ENCODE measurements around the gene CYP4V2. TPM values are rescaled to one million over a fixed set of nuclear protein-coding genes. Genes with fewer than 3 reads are reported as not detected.

The CYP4V2 gene
- total and polyA plus RNA-seq, 8 donors: 25.6 to 39.7 (median 34.1) TPM

- intact Hi-C loops (cut with DNase I): no loop called here
- 56 to 59% methylated on average over 2 of the region's 2 CpGs for WGBS, 2 donors
- Histone ChIP-seq H3K27me3 (no peaks in the 10 kb centered on the region), H3K9me3 (no peaks in the 10 kb centered on the region), H3K36me3 (no peaks in the 10 kb centered on the region), H3K4me3 (peak overlapping the region in 2 of 4 donors; percentile 6 to 28), H3K4me1 (peaks cover 4 to 11% (median 7%) of the 10 kb centered on the region in 3 donors), H3K27ac (peak overlapping the region in 3 of 4 donors; percentile 13 to 46 (median 24))
- peak in 3 of 4 donors; percentile 56 to 61 (median 58) for ATAC-seq
- FAIRE-seq: no peak
- no peak for DNase-seq
- TF ChIP-seq CTCF (IDR thresholded peaks at IDR 0.05): no peak
These were observed 37.1 kb downstream of the CYP4V2 start for GRCh38 chr4:186228514-186228894.

- no peaks in the 10 kb centered on the region for H3K9me3 ChIP-seq
- H3K4me3 ChIP-seq: no peak overlapping the region
- no peaks in the 10 kb centered on the region for H3K27me3 ChIP-seq
- no peak overlapping the region for H3K27ac ChIP-seq
- DNase-seq (no peak), ATAC-seq (no peak), FAIRE-seq (no peak)
- intact Hi-C loops (cut with DNase I): no loop called here
- no peaks in the 10 kb centered on the region for H3K4me1 ChIP-seq
- TF ChIP-seq CTCF (IDR thresholded peaks at IDR 0.05): no peak
- WGBS, 2 donors: 25 to 31% methylated on average over 2 of the region's 2 CpGs
- no peaks in the 10 kb centered on the region for H3K36me3 ChIP-seq
These were observed 43.0 kb downstream of the CYP4V2 start for GRCh38 chr4:186234367-186234766.

- 67 to 72% methylated on average over 4 of the region's 4 CpGs for WGBS, 2 donors
- Histone ChIP-seq H3K4me1 (no peaks in the 10 kb centered on the region), H3K9me3 (no peaks in the 10 kb centered on the region), H3K36me3 (no peaks in the 10 kb centered on the region), H3K27me3 (no peaks in the 10 kb centered on the region), H3K4me3 (no peak overlapping the region), H3K27ac (no peak overlapping the region)
- DNase-seq: no peak
- no peak for FAIRE-seq
- no peak for ATAC-seq
- intact Hi-C loops (cut with DNase I): no loop called here
- TF ChIP-seq CTCF (IDR thresholded peaks at IDR 0.05): no peak
These were observed 44.8 kb downstream of the CYP4V2 start for GRCh38 chr4:186236126-186236525.

DNA sequence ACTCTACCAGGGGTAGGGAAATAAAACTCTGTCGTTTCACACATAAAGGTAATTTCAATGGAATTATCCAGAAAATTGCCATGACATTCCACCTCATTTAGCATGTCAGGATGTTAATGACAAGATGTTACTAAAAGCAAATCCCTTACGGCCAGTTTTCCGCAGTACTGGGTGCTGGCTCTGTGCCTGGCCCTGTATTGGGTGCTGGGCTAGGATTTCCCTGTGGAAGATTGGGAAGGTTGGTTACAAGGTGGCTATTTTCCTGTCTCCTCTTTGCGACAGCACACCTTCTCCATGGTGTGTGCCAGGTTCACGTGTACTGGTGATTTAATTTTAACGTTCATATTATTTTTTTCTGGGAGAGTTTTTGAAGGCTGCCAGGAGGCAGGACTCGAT lies 49.1 kb downstream of the CYP4V2 start:
- peak in 2 of 4 donors; percentile 21 to 51 for ATAC-seq
- no peaks in the 10 kb centered on the region for H3K9me3 ChIP-seq
- intact Hi-C loops (cut with DNase I): no loop called here
- H3K4me1 ChIP-seq: no peaks in the 10 kb centered on the region
- DNase-seq: no peak
- no peaks in the 10 kb centered on the region for H3K27me3 ChIP-seq
- H3K4me3 ChIP-seq: no peak overlapping the region
- no peak for FAIRE-seq
- no peaks in the 10 kb centered on the region for H3K36me3 ChIP-seq
- WGBS, 2 donors: 80 to 81% methylated on average over 7 of the region's 7 CpGs
- H3K27ac ChIP-seq: no peak overlapping the region
- TF ChIP-seq CTCF (IDR thresholded peaks at IDR 0.05): no peak

DNA sequence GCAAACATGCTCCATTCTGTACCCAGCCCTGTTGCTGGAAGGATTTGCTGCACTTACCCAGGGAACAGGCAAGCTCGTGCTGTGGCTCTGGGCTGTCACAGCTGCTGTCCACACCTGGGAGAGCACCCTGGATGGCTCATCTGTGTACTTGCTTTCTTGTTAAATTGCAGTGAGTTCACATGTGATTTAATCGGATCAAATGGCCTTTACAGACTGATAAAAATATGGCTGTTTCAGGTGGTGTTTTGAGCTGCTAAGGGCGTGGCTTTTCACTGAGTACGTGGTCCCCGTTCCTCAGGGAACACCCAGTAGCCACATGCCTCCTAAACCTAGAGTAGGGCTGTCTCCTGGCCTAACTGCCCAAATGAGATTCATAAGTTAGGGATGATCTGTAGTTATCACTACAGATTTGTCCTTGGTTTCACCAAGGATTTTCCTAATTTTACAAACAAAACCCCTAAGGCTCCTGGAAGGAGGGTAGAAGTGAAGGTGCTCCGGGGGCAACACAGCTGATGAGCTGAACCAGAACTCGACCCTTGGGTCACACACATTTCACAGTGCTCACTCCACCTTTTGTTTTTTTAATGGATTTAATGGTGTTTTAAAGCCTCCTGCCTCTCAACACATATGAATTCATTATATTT lies 49.6 kb downstream of the CYP4V2 start:
- Histone ChIP-seq H3K9me3 (no peaks in the 10 kb centered on the region), H3K27ac (no peak overlapping the region), H3K36me3 (no peaks in the 10 kb centered on the region), H3K27me3 (no peaks in the 10 kb centered on the region), H3K4me1 (no peaks in the 10 kb centered on the region), H3K4me3 (no peak overlapping the region)
- intact Hi-C loops (cut with DNase I): no loop called here
- peak in 2 of 4 donors; percentile 40 to 65 for ATAC-seq
- 83% methylated on average over 7 of the region's 7 CpGs for whole genome bisulfite sequencing, 2 donors
- no peak for DNase-seq
- no peak for FAIRE-seq
- TF ChIP-seq CTCF (IDR thresholded peaks at IDR 0.05): no peak
